Fibroblast of lung (primary cell): ENCODE data around the gene FGA.

Source experiments
- CTCF ChIP-seq, 2 donors: IDR thresholded peaks in 1 of 2; conservative IDR thresholded peaks in 1 of 2; 1 replicate in 1 of 2; 2 replicates in 1 of 2; pipeline ENCODE4 v1.5.1; 2011 to 2012; ENCODE audit warnings: low read length in 2 of 2, control low read depth in 1 of 2, inconsistent platforms in 1 of 2, low read depth in 1 of 2, mild to moderate bottlenecking in 1 of 2
- EZH2 ChIP-seq: IDR thresholded peaks from 2 replicates; pipeline ENCODE4 v1.5.1; 2012; ENCODE audit warnings: low read length, control low read depth, mild to moderate bottlenecking; ENCODE audit errors: missing control alignments

GRCh38 chr4:154631828-154632227 is 41.3 kb upstream of the FGA start:
- no peak for TF ChIP-seq CTCF (conservative IDR thresholded peaks at IDR 0.05 in 1 of 2, IDR thresholded peaks at IDR 0.05 in 1 of 2; ENCODE audit: low read depth in 1 of 2, low read length in 2 of 2)
- no peak for TF ChIP-seq EZH2
